ENCODE data around the gene NDUFS8. TPM values are rescaled to one million over a fixed set of nuclear protein-coding genes. Genes with fewer than 3 reads are reported as not detected.

Gene NDUFS8
- total and polyA plus RNA-seq, 2 of the 13 experiments (the other 11 are each of a cell fraction or from before 2014, with no cell fraction given) = 96.7 to 158 TPM

DNA sequence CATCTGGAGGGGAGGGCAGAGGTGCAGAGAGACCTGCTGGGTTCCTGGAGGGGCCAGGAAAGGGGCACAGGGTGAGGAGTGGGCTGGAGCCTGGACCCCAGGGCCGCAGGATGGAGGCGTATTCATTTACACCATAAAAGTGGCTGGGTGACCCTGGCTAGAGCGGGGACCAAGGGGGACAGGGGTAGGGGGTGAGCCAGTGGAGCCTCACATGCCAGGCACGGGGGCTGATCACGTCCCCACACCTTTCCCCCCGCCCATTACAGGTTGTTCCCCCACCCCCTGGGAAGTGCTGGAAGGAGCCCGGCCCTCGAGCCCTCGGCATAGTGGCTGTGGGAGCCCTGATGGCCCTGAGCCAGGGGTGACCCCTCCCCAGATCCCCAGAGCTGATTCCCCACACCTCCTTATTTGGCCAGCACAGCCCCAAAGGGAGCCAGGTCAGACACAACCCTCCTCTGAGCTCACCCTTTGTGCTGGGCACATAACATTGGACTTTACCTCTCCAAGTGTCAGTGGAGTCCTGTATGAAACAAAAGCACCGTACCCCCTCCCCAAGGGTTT lies 9.1 kb downstream of the NDUFS8 start (continued):
- TF ChIP-seq, protein P1, sequence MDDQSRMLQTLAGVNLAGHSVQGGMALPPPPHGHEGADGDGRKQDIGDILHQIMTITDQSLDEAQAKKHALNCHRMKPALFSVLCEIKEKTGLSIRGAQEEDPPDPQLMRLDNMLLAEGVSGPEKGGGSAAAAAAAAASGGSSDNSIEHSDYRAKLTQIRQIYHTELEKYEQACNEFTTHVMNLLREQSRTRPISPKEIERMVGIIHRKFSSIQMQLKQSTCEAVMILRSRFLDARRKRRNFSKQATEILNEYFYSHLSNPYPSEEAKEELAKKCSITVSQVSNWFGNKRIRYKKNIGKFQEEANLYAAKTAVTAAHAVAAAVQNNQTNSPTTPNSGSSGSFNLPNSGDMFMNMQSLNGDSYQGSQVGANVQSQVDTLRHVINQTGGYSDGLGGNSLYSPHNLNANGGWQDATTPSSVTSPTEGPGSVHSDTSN (CRISPR knock-in tag; IDR thresholded peaks at IDR 0.05; ENCODE audit: borderline replicate concordance) = no peak
- TF ChIP-seq SKIL (CRISPR knock-in tag; IDR thresholded peaks at IDR 0.05; ENCODE audit: borderline replicate concordance) = no peak
- TF ChIP-seq, protein P2, sequence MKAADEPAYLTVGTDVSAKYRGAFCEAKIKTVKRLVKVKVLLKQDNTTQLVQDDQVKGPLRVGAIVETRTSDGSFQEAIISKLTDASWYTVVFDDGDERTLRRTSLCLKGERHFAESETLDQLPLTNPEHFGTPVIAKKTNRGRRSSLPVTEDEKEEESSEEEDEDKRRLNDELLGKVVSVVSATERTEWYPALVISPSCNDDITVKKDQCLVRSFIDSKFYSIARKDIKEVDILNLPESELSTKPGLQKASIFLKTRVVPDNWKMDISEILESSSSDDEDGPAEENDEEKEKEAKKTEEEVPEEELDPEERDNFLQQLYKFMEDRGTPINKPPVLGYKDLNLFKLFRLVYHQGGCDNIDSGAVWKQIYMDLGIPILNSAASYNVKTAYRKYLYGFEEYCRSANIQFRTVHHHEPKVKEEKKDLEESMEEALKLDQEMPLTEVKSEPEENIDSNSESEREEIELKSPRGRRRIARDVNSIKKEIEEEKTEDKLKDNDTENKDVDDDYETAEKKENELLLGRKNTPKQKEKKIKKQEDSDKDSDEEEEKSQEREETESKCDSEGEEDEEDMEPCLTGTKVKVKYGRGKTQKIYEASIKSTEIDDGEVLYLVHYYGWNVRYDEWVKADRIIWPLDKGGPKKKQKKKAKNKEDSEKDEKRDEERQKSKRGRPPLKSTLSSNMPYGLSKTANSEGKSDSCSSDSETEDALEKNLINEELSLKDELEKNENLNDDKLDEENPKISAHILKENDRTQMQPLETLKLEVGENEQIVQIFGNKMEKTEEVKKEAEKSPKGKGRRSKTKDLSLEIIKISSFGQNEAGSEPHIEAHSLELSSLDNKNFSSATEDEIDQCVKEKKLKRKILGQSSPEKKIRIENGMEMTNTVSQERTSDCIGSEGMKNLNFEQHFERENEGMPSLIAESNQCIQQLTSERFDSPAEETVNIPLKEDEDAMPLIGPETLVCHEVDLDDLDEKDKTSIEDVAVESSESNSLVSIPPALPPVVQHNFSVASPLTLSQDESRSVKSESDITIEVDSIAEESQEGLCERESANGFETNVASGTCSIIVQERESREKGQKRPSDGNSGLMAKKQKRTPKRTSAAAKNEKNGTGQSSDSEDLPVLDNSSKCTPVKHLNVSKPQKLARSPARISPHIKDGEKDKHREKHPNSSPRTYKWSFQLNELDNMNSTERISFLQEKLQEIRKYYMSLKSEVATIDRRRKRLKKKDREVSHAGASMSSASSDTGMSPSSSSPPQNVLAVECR (CRISPR knock-in tag; IDR thresholded peaks at IDR 0.05; ENCODE audit: borderline replicate concordance) = no peak
- 0 out of 2 replicates have a peak, but pooled peaks have one; percentile 36 for TF ChIP-seq ZNF333 (CRISPR knock-in tag; IDR thresholded peaks at IDR 0.05; ENCODE audit: borderline replicate concordance)
- TF ChIP-seq ZNF350 (CRISPR knock-in tag; IDR thresholded peaks at IDR 0.05; ENCODE audit: borderline replicate concordance, low read depth) = no peak
- no peak for TF ChIP-seq MLLT10 (CRISPR knock-in tag; IDR thresholded peaks at IDR 0.05)
- TF ChIP-seq SCMH1 (CRISPR knock-in tag; IDR thresholded peaks at IDR 0.05; ENCODE audit: borderline replicate concordance) = no peak
- no peak for TF ChIP-seq ZNF44 (CRISPR knock-in tag; IDR thresholded peaks at IDR 0.05)
- TF ChIP-seq GPN1 (CRISPR knock-in tag; IDR thresholded peaks at IDR 0.05; ENCODE audit: borderline replicate concordance) = no peak
- no peak for TF ChIP-seq REST (IDR thresholded peaks at IDR 0.05; ENCODE audit: borderline replicate concordance in 1 of 2, low read depth in 1 of 2, low read length in 2 of 2)
- TF ChIP-seq HNF4G (IDR thresholded peaks at IDR 0.05; ENCODE audit: borderline replicate concordance, low read depth, low read length) = no peak
- 0 out of 2 replicates have a peak, but pooled peaks have one; percentile 3 for TF ChIP-seq HNF4G (CRISPR knock-in tag; IDR thresholded peaks at IDR 0.05; ENCODE audit: borderline replicate concordance, low read depth)
- TF ChIP-seq ZNF704 (CRISPR knock-in tag; IDR thresholded peaks at IDR 0.05; ENCODE audit: borderline replicate concordance) = 0 out of 2 replicates have a peak, but pooled peaks have one; percentile 23
- TF ChIP-seq TGIF2 (CRISPR knock-in tag; IDR thresholded peaks at IDR 0.05) = 0 out of 2 replicates have a peak, but pooled peaks have one; percentile 27
- TF ChIP-seq CENPX (CRISPR knock-in tag; IDR thresholded peaks at IDR 0.05) = no peak
